GOT3 (cell line): ENCODE data around the gene DGKD.

ENCODE experiments used
- DNase-seq: peaks from one replicate; lab custom pipeline; 2025; ENCODE audit warnings: mixed read lengths; lab: John Stamatoyannopoulos, UW

DGKD gene

DNA sequence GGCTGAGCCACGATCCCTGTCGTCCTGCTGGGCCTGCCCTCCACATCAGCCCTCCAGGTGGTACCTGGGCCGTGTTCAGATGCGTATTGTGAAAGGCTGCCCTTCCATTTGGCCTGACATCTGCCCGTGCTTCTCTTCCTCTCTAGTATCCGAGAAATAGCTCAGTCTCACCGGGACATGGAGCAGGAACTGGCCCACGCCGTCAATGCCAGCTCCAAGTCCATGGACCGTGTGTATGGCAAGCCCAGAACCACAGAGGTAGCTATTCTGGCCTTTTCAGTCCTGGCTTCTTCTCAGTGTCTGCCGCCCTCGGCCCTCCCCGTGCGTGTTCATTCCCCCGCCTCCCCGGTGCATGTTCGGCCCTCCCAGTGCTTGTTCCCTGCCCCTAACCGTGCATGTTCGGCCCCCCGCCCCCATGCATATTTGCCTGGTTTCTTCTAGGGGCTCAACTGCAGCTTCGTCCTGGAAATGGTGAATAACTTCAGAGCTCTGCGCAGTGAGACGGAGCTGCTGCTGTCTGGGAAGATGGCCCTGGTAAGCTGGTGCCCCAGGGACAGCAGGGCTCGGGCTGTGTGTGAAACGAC is 108.0 kb downstream of the DGKD start:
- no peak for DNase-seq

DNA sequence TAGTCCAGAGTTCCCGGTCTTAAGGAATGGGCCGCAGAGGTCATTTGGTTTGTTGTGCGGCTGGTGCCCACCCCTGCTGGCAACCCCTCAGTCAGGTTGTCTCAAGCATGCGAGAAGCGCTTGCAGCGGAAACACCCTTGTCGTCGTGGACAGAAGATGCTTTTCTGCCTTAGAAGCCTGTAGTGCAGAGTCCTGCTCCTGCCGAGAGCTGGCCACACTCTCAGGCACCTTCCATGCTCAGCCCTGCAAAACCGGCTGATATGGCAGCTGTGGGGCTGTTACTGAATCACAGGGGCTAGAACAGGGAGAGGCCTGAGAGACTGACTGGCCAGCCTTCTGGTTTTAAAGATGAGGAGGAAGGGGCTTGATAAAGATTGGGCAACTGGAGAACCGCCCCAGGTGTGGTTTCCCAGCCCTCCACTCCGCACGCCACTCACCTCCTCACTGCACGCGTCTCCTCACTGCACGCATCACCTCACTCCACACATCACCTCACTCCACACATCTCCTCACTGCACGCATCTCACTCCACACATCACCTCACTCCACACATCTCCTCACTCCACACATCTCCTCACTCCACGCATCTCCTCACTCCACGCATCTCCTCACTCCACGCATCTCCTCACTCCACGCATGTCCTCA is 108.7 kb downstream of the DGKD start:
- no peak for DNase-seq

DNA sequence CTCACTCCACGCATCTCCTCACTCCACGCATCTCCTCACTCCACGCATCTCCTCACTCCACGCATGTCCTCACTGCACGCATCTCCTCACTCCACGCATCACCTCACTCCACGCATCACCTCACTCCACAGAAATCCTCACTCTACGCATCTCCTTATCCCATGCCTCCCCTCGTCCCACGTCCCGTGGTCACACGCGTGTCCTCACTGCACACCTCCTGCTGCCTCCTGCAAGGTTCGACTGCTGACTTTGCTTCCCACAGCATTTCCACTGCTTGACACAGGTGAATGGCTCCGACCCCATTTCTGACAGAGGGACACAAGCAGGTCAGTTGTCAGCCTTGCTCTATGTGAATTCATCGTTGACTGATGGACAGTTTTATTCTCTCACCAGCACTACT is 109.3 kb downstream of the DGKD start:
- no peak for DNase-seq

DNA sequence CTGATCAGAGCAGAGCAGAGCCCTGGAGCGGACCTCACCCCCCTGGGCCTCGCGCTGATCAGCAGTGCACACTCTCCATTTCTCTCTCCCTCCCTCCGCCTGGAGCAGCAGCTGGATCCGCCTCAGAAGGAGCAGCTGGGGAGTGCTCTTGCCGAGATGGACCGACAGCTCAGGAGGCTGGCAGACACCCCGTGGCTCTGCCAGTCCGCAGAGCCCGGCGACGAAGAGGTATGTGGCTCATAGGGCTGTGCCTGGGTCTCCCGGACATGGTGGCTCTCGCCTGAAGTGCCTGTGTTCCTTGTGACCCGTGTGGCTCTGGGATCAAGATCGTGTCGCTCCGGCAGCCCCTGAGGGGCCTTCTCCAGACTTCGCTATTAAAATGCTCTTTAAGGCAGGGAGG is 109.8 kb downstream of the DGKD start:
- no peak for DNase-seq

DNA sequence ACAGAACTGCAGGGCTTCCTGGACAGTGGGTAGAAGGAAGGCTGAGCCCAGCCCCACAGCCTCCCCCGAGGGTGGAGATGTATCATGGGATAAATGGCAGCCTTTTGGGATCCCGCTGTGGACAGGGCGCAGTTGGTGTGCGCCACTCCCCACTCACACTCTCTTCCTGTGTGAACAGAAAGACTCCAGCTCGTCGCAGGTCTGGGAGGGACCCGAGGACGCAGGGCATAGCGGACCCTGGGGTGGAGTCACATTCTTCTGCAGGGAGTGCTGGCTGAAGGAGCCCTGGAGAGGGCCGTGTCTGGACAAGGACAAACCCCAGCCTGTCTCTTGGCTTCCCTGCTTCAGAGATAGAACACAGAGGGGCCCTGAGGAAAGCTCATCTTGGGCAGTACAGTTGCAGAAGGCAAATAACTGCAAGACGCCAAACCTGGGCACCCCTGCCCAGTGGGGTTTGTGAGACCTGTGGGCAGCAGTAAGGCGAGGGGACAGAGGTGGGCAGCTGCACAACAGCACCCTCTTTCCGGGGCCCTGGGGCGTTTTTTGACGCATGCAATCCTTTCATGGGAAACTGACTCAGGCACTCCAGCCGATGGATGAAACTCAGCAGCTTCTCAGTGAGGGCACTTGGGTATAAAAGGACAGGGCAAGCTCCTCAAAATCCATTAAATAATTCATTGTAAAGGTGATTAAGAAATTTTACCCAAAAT is 110.4 kb downstream of the DGKD start:
- DNase-seq = no peak

DNA sequence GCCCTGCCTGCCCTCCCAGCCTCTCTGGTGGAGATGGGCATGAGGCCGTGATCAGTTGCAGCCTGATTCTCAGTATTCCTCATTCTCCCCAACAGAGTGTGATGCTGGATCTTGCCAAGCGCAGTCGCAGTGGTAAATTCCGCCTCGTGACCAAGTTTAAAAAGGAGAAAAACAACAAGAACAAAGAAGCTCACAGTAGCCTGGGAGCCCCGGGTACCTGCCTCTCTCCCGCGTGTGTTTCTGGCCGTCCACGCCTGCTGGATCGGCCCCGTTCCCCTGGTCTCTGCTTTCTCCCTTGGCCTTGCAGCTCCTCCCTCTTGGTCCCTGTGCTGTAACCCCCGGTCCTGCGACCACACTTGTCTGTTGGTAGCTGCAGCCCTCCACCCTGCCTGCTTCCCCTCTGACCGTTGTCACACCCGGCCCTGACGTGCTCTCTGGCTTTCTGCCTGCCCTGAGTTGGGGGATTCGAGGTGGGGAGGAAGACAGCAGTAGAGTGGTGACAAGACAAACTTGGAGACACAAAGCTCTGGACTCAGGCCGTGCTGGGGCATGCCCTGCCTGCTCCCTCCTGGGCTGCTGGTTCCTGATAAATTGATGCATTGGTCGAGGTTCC is 112.8 kb downstream of the DGKD start:
- DNase-seq = no peak

DNA sequence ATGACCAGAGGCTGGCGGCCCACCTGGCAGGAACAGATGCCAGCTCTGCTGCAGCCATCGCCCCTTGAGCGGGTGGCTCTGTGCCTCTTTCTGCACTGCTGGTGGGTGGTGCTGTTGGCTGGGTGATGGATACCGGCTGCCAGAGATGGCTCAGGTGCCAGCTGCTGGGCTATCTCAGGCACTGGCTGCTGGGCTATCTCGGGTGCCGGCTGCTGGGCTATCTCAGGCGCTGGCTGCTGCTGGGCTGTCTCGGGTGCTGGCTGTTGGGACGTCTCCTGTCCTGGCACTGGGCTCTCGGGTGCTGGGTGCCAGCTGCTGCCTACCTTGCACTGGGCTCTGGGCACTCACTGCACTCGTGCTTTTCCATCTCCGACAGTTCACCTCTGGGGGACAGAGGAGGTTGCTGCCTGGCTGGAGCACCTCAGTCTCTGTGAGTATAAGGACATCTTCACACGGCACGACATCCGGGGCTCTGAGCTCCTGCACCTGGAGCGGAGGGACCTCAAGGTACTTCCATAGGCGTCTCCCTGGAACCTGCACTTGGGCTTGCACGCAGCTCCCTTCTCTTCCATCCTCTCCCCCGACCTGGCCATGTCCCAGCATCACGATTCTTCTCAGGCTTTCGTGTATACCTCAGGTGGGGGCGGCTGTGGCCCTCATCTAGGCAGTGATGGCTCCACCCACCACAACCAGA is 113.9 kb downstream of the DGKD start:
- DNase-seq = no peak

DNA sequence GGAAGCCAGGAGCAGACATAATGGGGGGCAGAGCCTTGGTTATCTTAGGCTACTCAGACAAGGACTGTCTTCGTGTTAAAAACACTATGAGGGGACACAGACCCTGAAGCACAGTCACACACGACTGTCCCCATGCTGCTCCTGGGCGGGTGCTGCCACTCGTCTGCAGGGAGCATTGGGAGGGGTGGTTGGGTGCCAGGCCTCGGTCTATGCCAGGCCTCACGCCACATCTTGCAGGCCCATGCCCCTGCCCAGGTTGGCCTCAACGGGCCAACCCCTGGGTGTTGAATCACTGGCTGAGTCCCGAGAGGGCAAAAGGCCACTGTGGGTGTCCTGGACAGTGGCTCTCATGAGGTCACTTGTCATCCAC is 114.4 kb downstream of the DGKD start:
- no peak for DNase-seq

DNA sequence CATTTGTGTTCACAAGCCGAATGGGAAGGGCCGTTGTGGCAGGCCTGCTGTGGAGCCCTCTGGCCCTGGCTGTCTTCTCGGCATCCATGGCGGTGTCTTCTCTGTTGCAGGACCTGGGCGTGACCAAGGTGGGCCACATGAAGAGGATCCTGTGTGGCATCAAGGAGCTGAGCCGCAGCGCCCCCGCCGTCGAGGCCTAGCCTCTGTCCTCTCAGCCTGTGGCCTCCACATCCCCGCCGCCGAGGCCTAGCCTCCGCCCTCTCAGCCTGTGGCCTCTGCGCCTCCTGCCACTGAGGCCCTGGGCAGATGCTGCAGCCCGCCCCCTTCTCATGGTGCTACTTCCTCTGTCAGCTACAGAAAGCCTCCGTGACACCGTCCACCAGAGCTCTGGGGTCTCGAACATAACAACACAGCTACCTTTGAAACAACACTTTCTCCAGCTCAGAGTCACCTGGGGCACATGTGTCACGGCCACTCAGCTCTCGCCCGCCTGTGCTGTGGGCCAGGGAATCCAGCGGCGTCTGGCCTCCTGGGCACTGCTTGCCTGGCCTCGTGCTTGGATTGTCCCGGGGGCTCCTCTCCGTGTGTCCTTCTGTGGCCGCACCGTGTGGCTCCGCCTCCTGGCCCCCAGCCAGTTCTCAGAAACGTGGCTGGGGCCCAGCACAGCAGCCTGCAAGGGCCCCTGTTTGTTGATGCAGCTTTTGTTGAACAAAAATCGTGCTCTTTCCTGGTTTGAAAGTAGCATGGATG is 115.1 kb downstream of the DGKD start:
- no peak for DNase-seq

DNA sequence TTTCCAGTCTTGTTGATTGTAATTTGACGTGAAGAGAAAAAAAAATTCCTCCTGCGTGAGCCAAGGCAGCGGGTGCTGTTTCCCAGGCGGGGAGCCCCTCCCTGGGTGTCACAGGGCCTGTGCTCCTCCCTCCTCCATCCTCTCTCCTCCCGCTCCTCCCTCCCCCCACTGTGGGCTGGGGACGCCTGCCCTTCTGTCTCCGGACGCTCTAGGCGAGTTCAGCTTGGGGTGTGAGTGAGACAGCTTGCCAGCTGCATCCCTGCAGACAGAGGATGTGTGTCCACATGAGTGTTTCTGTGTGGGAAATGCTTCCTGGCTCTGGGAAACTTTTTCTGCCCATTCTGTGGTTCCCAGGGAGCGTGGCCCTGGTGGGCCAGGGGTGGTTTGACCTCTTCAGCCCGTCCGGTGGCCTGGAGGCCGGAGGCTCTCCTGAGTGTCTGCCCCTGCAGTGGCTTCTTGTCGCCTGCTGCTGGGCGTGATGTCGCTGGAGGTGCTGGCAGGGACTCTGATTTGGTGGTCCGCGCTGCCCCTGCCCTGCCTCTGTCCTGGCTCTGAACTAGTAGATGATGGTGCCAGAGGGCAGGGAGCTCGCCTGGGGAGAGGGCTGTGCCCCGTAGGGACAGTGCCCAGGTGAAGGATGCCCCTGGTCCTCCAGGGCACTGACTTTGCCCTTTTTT is 115.9 kb downstream of the DGKD start:
- DNase-seq = no peak

DNA sequence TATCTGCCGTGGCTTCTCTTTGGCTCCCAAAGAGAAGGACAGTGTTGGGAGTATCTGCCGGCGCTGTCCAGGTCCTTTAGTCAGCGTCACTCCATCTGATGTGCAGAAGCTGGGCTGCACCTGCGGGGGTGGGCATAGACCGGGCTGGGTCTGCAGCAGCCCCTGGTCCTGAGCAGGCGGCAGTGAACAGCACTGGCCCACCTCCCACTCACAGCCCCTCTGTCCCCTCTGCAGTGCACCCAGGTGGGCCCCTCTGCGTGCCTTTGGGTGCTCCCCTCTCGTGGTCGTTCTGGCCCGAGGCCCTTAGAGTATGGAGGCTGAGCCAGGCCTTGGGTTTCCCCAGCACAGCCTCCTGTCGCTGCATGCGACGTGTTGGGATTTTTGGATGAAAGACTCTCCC is 116.5 kb downstream of the DGKD start:
- DNase-seq = no peak

DNA sequence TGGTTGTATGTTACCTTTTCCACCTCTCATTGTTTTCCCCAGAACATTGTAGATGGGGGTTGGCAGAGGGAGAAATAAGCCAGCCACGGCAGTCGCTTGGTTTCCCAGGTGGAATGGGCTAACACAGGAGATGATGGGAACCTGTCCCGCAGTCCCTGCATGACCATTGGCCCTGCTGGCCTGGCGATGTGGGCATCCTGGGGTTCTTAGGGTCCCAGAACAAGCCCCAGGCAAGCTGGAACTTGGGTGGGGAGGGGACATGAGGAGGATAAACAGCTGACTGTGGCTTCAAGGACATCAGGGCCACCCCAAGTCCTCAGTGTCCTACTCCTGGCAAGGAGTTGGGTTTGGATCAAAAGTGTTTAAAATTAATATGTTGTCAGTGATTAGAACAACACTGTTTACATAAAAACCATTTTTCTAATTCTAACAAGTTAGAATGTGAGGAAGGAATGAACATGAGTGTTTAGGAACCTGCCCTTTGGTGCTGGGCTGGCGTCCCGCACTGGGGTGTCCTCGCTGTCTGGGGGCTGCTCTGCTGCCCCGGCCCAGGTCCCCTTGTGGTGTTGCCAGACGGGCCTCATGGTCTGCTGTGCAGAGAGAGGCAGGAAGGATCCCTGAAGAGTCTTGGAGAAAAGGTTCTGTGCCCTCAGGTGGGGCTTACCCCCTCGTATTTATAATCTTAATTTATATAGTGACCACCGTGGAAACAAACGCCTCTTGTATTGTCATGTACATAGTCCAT is 117.2 kb downstream of the DGKD start:
- no peak for DNase-seq

DNA sequence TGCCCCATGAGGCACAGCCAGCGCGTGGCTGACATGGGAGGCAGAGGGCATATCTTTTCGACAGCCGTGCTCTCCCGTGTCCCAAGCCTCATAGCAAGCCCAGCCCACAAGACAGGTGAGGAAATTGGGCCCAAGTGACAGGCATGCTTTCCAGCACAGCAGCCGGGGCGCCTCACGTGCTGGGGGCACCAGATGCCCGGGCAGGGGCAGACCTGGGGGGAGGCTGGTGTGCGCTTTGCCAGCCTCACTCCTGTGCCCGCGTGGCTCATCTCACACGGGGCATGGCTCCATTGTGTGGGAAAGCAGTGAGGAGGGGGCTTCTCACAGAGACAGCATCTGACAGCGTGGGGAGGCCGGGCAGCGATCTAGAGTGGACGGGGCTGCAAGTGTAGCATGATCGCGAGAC is 119.1 kb downstream of the DGKD start:
- no peak for DNase-seq

DNA sequence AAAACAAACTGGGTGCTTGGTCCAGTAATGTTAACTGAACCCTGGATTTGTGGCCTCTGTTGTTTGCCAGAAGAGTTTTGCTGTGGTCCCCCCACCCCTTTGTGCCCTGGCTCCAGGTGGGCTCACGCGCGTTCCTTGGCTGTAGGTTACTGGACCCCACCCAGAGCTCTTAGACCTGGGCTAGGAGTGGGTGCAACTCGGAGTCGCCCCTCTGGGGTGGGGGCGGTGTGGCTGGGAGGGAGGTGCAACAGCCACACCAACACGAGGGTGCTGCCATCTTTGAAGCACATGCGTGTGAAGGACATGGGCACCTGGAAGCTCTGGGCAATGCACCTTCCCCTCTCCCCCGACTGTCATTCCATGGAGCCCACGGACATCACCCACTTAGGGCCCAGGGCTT is 119.6 kb downstream of the DGKD start:
- DNase-seq = no peak

DNA sequence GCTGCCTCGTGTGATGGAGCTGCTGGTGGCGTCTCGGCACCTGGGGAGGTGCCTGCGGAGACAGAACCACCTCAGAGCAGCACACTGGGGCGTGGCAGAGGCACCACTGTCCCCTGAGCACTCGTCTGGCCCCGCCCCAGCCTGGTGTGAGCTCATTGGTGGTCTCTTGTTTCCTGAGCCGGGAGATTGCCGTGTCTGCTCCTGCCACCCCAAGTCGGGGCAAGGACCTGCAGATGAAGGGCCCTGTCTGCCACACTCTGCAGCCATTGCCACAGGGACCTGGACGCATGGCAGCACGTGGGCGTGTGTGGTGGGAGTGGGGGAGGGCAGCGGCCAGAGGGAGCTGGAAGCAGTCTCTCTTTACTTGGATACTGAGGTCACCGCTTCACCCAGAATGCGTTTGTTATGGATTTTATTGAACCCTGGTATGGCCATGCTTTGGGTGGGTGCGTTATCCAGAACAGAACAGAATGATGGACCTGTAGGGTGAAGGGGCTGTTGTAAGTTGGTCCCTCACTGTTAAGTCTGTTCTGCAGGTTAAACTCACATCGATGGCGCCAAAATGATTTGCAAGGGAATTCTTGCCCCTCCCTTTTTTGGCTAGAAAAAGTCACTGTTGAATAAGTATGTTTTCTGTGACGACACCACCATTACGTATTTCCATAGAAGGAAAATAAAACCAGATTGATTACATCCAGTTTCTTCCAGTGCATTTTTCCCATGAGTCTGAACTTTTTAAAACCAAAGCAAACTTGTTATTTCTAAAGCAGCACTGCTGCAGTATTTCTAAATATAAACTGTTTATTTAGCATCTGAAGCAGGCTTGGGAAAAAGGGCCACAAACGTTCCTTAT is 120.2 kb downstream of the DGKD start:
- no peak for DNase-seq

DNA sequence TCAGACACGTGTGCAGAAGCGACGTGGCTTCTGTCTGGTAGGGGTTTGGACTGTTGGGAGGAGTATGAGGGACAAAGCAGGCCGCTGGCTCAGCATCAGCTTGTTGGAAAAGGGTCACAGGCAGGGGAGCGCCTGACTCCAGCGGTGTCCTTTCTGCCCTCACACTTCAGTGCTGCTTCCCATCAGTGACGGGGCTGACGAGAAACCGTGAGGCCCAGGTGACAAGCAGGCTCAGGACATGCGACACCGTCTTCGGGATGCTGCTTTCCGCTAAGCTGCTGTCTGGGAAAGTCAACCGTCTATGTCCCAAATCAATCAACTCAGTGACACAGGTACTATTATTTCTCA is 121.7 kb downstream of the DGKD start:
- no peak for DNase-seq

DNA sequence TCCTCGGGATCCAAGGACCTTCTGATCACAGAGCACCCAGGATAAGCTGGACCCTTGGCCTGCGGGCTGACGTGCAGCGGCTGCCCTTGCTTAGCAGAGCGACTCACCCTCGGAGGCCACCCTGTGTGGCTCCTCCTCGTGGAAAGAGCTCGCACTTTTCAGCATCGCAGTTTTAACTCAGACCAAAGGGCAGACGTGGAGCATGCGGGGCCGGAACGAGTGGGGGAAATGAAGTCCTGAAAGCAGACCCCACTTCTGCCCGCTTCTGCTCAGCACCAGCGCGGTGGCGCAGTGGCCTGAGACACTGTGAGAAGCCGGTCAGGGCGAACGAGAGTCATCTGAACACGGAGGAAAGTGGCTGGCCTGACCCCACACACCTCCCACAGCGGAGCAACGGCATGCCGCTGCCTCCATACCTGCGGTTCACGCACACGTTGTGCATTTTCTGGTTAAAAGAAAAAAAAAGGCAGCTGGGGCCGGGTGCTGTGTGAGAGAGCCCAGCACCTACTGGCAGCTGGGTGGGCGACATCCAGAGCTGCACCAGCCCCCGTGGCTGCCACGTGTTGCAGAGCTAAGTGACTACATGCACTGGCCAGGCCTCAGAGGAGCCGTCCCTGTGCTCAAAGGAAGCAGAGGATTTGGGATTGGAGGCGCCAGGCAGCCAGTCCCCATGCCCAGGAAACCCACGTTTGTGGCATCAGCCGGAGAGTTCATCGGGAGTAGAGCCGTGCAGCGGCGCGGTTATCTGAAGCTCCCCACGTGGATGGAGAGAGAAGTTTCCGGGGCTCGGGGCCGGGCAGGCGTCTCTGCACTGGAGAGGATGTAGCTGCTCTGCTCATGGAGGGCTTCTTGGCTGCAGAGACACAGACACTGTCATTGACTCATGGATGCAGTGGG is 122.6 kb downstream of the DGKD start:
- DNase-seq = no peak

DNA sequence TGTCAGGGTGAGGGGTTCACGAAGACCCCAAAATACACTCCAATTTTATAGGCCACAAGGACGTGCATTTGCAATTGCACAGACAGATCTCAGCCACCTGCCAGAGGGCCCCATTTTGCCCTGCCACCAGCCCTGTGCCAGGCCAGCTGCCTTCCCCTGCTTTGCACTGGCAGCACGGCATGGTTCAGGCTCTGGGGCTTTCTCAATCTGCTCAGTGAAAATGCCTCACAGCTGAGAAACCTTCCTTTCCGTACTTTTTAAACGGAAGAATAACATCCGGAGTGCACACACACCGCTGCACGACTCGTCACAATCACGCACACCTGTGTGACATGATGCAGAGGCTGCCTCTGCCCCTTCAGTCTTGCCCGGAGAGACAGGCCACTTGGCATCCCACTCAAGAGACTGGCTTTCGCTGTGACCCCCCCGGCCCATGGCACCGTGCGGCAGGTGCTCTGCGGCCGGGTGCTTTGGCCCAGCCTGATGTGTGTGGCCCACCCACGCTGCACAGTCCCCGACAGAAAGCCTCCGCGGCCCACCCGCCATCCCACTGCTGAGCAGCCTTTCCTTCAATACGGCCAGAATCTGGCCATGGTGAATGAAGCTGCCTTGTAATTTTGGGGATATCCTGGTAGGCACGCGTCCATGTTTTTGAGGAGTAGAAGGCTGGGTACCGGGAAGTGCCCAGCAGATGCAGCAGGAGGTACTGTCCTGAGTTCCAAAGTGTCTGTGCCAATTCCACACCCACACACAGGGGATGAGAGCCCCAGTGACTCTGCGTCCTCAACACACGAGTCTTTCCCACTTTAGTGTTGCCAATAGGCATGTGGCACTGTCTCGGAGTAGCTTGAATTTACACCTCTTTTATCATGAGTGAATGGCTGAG is 123.5 kb downstream of the DGKD start:
- no peak for DNase-seq
